Measurements from ENCODE around the gene KCNJ6.

GRCh38 chr21:37601915-37602314 is 314.3 kb downstream of the KCNJ6 start:
- TF ChIP-seq POLR2A (IDR thresholded peaks at IDR 0.05; ENCODE audit: low read depth, low read length) (no peak), POLR2AphosphoS5 (IDR thresholded peaks at IDR 0.05; ENCODE audit: low read depth, low read length) (no peak), SPI1 (IDR thresholded peaks at IDR 0.05; ENCODE audit: low read depth, low read length) (no peak), TAF1 (IDR thresholded peaks at IDR 0.05; ENCODE audit: low read depth, low read length) (no peak)

Data from GM12891 (cell line).